Measurements from ENCODE around the gene TGFA. TPM values are rescaled to one million over a fixed set of nuclear protein-coding genes. Genes with fewer than 3 reads are reported as not detected.

Gene TGFA
- total and polyA plus RNA-seq, 10 of the 15 experiments (the other 5 are each of a cell fraction or from before 2014, with no cell fraction given) = 0.03 to 0.23 TPM; not detected in 8

DNA sequence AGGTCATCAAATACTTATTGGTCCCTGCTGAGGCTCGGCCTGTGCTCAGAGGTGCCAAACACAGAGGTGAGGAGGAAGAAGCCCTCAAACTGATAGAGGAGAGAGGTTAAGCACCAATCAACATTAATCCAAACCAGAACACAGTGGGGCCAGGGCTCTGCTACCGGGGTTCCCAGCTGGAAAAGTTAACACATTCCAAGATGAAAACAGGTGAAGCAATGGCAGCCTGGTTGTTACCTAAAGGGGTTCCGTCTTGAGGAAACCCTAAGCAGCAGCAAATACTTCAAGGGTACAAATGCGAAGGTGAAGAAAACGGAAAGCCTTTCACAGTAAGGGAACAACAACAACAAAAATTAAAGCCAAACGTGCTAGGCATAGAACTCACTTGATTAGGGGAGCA, 5.4 kb downstream of the TGFA start (continued):
- TF ChIP-seq, protein P1, sequence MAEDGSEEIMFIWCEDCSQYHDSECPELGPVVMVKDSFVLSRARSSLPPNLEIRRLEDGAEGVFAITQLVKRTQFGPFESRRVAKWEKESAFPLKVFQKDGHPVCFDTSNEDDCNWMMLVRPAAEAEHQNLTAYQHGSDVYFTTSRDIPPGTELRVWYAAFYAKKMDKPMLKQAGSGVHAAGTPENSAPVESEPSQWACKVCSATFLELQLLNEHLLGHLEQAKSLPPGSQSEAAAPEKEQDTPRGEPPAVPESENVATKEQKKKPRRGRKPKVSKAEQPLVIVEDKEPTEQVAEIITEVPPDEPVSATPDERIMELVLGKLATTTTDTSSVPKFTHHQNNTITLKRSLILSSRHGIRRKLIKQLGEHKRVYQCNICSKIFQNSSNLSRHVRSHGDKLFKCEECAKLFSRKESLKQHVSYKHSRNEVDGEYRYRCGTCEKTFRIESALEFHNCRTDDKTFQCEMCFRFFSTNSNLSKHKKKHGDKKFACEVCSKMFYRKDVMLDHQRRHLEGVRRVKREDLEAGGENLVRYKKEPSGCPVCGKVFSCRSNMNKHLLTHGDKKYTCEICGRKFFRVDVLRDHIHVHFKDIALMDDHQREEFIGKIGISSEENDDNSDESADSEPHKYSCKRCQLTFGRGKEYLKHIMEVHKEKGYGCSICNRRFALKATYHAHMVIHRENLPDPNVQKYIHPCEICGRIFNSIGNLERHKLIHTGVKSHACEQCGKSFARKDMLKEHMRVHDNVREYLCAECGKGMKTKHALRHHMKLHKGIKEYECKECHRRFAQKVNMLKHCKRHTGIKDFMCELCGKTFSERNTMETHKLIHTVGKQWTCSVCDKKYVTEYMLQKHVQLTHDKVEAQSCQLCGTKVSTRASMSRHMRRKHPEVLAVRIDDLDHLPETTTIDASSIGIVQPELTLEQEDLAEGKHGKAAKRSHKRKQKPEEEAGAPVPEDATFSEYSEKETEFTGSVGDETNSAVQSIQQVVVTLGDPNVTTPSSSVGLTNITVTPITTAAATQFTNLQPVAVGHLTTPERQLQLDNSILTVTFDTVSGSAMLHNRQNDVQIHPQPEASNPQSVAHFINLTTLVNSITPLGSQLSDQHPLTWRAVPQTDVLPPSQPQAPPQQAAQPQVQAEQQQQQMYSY (CRISPR knock-in tag; IDR thresholded peaks at IDR 0.05) = no peak
- TF ChIP-seq ZBED1 (IDR thresholded peaks at IDR 0.05; ENCODE audit: borderline replicate concordance) = no peak
- TF ChIP-seq MTA3 (IDR thresholded peaks at IDR 0.05; ENCODE audit: borderline replicate concordance, low read length) = no peak
- no peak for TF ChIP-seq LARP7 (IDR thresholded peaks at IDR 0.05)
- TF ChIP-seq POU2F2 (IDR thresholded peaks at IDR 0.05; ENCODE audit: borderline replicate concordance, low read depth, low read length) = no peak

DNA sequence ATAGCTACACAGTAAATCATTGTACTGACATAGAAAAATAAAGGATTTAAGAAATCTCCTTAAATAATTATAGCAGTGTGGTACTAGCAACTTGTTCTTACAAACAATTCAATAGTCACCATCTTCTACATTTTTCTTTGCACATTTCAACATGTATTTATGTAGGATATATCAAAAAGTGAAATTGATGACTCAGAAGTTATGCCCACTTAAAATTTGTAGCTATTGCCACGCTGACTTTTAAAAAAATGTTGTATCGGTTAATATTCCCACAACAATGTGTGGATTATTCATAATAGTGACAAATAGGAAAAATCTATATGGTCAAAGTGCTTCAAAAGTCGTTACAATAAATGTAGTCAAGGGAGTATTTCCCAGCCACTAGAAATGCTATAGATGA, 6.7 kb downstream of the TGFA start:
- WGBS (ENCODE audit: insufficient coverage, insufficient replicate concordance, low lambda C conversion rate, missing lambda C conversion rate) = 36% methylated on average over 3 of the region's 3 CpGs
- ChIA-PET SMC1A (ENCODE audit: uncharacterized antibody, unreplicated experiment) (interaction anchor here (0.5 kb wide), 1 partner anchor 213 kb away, joined by 3 read pairs; no protein-coding TSS in a partner anchor), RAD21 (ENCODE audit: unreplicated experiment) (no interaction called here), POLR2A (no interaction called here), CTCF (interaction anchor here (1.2 kb wide), 1 partner anchor 205 kb away, joined by 4 read pairs; no protein-coding TSS in a partner anchor)
- BruUV-seq (replicated peaks) = no TSS peak
- ATAC-seq (no peak), DNase-seq (ENCODE audit: low read depth, low spot score) (no peak), FAIRE-seq (no peak)
- Histone ChIP-seq H3K4me1 (ENCODE audit: control insufficient read depth, insufficient read depth, low read length) (no peaks in the 10 kb centered on the region), H3K9ac (ENCODE audit: control insufficient read depth, insufficient read depth, low read length) (no peak overlapping the region), H3K4me2 (ENCODE audit: control insufficient read depth, insufficient read depth) (no peak overlapping the region), H2AFZ (ENCODE audit: control insufficient read depth, low read depth, low read length) (no peak overlapping the region), H3K27ac (ENCODE audit: control insufficient read depth, insufficient read depth) (no peak overlapping the region), H3K36me3 (ENCODE audit: control insufficient read depth in 2 of 2, insufficient read depth in 2 of 2, low read length in 1 of 2) (no peaks in the 10 kb centered on the region), H3K79me2 (ENCODE audit: control insufficient read depth, insufficient read depth, low read length) (no peaks in the 10 kb centered on the region), H3K9me3 (replicated peaks; ENCODE audit: control insufficient read depth, insufficient read depth, low read length) (no peaks in the 10 kb centered on the region), H4K20me1 (ENCODE audit: control insufficient read depth, insufficient read depth) (no peaks in the 10 kb centered on the region), H3K4me3 (no peak overlapping the region), H3K27me3 (replicated peaks in 1 of 2; ENCODE audit: control insufficient read depth in 2 of 2, insufficient read depth in 2 of 2, low read length in 1 of 2) (peaks cover 0 to 2% of the 10 kb centered on the region in 2 experiments; a peak in 3 of 4 replicates)
- intact Hi-C loops (cut with micrococcal nuclease; ENCODE audit: unreplicated experiment) = no loop called here
- in situ Hi-C loops (cut with MboI) = no loop called here
- TF ChIP-seq ETV6 (conservative IDR thresholded peaks at IDR 0.05 in 1 of 2, IDR thresholded peaks at IDR 0.05 in 1 of 2; ENCODE audit: borderline replicate concordance in 1 of 2, low read depth in 1 of 2) (no peak), POLR2A (IDR thresholded peaks at IDR 0.05; ENCODE audit: low read depth, low read length) (no peak), TBL1XR1 (IDR thresholded peaks at IDR 0.05; ENCODE audit: low read depth, low read length) (no peak), RCOR1 (conservative IDR thresholded peaks at IDR 0.05; ENCODE audit: low read depth, low read length) (no peak), HDAC6 (IDR thresholded peaks at IDR 0.05; ENCODE audit: unreplicated experiment) (no peak), MEF2B (IDR thresholded peaks at IDR 0.05; ENCODE audit: partially characterized antibody, poor library complexity, severe bottlenecking) (no peak), CEBPB (IDR thresholded peaks at IDR 0.05; ENCODE audit: borderline replicate concordance in 1 of 2, low read depth in 2 of 2, low read length in 2 of 2) (no peak), KLF5 (IDR thresholded peaks at IDR 0.05; ENCODE audit: partially characterized antibody) (no peak), SREBF2 (IDR thresholded peaks at IDR 0.05; ENCODE audit: low read length) (no peak), FOXM1 (IDR thresholded peaks at IDR 0.05; ENCODE audit: low read depth, low read length) (no peak)
- TF ChIP-seq, protein P2, sequence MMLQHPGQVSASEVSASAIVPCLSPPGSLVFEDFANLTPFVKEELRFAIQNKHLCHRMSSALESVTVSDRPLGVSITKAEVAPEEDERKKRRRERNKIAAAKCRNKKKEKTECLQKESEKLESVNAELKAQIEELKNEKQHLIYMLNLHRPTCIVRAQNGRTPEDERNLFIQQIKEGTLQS (IDR thresholded peaks at IDR 0.05; ENCODE audit: borderline replicate concordance, extremely low read depth, low read depth, low read length) = no peak
- TF ChIP-seq, protein P3, sequence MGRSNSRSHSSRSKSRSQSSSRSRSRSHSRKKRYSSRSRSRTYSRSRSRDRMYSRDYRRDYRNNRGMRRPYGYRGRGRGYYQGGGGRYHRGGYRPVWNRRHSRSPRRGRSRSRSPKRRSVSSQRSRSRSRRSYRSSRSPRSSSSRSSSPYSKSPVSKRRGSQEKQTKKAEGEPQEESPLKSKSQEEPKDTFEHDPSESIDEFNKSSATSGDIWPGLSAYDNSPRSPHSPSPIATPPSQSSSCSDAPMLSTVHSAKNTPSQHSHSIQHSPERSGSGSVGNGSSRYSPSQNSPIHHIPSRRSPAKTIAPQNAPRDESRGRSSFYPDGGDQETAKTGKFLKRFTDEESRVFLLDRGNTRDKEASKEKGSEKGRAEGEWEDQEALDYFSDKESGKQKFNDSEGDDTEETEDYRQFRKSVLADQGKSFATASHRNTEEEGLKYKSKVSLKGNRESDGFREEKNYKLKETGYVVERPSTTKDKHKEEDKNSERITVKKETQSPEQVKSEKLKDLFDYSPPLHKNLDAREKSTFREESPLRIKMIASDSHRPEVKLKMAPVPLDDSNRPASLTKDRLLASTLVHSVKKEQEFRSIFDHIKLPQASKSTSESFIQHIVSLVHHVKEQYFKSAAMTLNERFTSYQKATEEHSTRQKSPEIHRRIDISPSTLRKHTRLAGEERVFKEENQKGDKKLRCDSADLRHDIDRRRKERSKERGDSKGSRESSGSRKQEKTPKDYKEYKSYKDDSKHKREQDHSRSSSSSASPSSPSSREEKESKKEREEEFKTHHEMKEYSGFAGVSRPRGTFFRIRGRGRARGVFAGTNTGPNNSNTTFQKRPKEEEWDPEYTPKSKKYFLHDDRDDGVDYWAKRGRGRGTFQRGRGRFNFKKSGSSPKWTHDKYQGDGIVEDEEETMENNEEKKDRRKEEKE (IDR thresholded peaks at IDR 0.05) = no peak
